Left ventricle myocardium inferior (tissue), 1 donor: Measurements from ENCODE around the gene TET2. TPM values are rescaled to one million over a fixed set of nuclear protein-coding genes. Genes with fewer than 3 reads are reported as not detected.

ENCODE experiments used
- DNase-seq: peaks from one replicate; pipeline ENCODE4 v3.0.0-alpha.2; 2020
- H3K27ac ChIP-seq: fragments of 200-600 bp; replicated peaks from 2 replicates; pipeline ENCODE4 v1.8.0; 2021
- H3K27me3 ChIP-seq: fragments of 200-600 bp; 2 replicates; pipeline ENCODE4 v1.8.0; 2021; ENCODE audit warnings: low read depth
- H3K36me3 ChIP-seq: fragments of 200-600 bp; 2 replicates; pipeline ENCODE4 v1.8.0; 2021
- H3K4me1 ChIP-seq: fragments of 200-600 bp; 2 replicates; pipeline ENCODE4 v1.8.0; 2021
- H3K4me3 ChIP-seq: fragments of 200-600 bp; 2 replicates; pipeline ENCODE4 v1.8.0; 2021; ENCODE audit warnings: mild to moderate bottlenecking, moderate library complexity
- H3K9me3 ChIP-seq: fragments of 200-600 bp; replicated peaks from 2 replicates; pipeline ENCODE4 v1.8.0; 2021
- intact Hi-C: fragments of 100-400 bp; cut with micrococcal nuclease; formaldehyde crosslinking; loops from one replicate; pipeline ENCODE4 v1.11.0; 2022
- total RNA-seq: library from RNA; stranded (reverse); fragmentation: NEBNext Ultra II Directional; extraction: Animal tissue kit (Norgen Biotek cat#: 25700); gene quantifications from one replicate; pipeline ENCODE4 v1.2.1, GENCODE V29; 2021
- TF ChIP-seq, protein P1 (sequence below): fragments of 200-600 bp; IDR thresholded peaks from 2 replicates; pipeline ENCODE4 v1.8.0; 2021; ENCODE audit warnings: antibody characterized with exemption, mild to moderate bottlenecking, borderline replicate concordance
- donor health status: DM: no; HTN: yes; CAD: no; lungs with severe emphysema.

Gene TET2
- total RNA-seq, 1 donor from 2014 or later, result 11.9 TPM

DNA sequence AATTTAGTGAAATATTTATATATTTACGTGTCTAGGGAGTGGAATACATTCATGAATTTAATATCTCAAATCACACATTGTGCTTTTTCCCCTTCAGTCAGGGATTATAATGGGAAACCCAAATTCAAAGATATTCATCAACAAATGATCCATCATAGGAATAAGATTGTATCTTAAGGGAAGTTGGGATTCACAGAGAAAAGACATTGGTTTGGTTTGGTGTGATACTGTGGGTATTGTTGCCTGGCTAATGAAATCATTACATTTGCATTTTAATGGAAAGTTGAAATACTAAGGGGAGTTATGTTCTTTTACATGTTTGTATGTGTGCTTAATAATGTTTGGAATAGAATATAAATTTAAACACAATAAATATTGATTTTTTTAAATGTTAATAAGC, 1.7 kb downstream of the TET2 start:
- no peak for DNase-seq
- TF ChIP-seq, protein P1, sequence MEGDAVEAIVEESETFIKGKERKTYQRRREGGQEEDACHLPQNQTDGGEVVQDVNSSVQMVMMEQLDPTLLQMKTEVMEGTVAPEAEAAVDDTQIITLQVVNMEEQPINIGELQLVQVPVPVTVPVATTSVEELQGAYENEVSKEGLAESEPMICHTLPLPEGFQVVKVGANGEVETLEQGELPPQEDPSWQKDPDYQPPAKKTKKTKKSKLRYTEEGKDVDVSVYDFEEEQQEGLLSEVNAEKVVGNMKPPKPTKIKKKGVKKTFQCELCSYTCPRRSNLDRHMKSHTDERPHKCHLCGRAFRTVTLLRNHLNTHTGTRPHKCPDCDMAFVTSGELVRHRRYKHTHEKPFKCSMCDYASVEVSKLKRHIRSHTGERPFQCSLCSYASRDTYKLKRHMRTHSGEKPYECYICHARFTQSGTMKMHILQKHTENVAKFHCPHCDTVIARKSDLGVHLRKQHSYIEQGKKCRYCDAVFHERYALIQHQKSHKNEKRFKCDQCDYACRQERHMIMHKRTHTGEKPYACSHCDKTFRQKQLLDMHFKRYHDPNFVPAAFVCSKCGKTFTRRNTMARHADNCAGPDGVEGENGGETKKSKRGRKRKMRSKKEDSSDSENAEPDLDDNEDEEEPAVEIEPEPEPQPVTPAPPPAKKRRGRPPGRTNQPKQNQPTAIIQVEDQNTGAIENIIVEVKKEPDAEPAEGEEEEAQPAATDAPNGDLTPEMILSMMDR, result no peak
- Histone ChIP-seq H3K27ac (no peak overlapping the region), H3K36me3 (no peaks in the 10 kb centered on the region), H3K4me3 (peak overlapping the region; percentile 84), H3K4me1 (peaks cover 67% of the 10 kb centered on the region), H3K9me3 (no peaks in the 10 kb centered on the region), H3K27me3 (no peaks in the 10 kb centered on the region)
- intact Hi-C loops, result loop anchor here (10.0 kb wide), 2 partner anchors 46 to 96 kb away; no protein-coding TSS in a partner anchor

DNA sequence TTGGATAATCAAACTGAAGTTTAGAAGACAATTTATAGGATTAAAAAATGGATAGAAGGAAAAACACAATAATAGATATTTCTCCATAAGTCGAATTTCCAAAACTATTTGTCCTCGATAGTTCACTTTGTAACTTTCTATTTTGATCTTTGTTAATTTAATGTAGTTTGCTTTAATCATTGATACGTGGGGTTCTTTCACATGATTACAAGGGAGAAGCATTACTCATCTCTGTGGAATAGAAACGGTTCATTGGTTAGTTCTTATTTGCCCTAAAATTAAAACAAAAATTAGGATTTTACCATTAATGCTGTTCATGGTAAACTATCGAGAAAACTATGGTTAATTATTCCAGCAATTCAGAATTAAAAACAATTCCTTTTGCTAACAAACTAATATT, 2.1 kb downstream of the TET2 start:
- no peak overlapping the region for H3K27ac ChIP-seq
- no peaks in the 10 kb centered on the region for H3K9me3 ChIP-seq
- DNase-seq, result no peak
- peak overlapping the region; percentile 84 for H3K4me3 ChIP-seq
- no peaks in the 10 kb centered on the region for H3K36me3 ChIP-seq
- TF ChIP-seq, protein P1, result no peak
- intact Hi-C loops, result loop anchor here (10.0 kb wide), 2 partner anchors 46 to 96 kb away; no protein-coding TSS in a partner anchor
- no peaks in the 10 kb centered on the region for H3K27me3 ChIP-seq
- H3K4me1 ChIP-seq, result peaks cover 67% of the 10 kb centered on the region

DNA sequence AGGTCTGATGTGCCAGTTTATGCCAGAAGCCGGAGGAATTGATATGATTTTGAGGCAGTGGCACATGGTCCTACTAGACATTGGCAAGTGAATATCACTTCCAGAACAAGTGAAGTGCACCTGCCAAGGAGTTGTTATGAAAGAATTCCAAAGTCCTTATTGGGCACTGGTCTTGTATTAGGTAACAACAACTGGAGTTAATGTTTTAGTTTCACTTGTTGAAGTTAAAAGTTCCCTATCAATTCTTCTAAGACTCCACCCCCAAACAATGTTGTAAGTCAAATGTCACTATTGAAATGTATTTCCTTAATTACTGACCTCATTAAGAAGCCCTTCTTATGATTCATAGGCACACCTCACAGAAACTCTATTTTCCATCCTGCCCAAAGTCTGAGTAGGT, 3.1 kb downstream of the TET2 start:
- Histone ChIP-seq H3K36me3 (no peaks in the 10 kb centered on the region), H3K9me3 (no peaks in the 10 kb centered on the region), H3K27ac (peak overlapping the region; percentile 24), H3K4me3 (peak overlapping the region; percentile 2), H3K27me3 (no peaks in the 10 kb centered on the region), H3K4me1 (peaks cover 70% of the 10 kb centered on the region)
- intact Hi-C loops, result loop anchor here (10.0 kb wide), 2 partner anchors 45 to 95 kb away; no protein-coding TSS in a partner anchor
- TF ChIP-seq, protein P1, result no peak
- DNase-seq, result no peak

DNA sequence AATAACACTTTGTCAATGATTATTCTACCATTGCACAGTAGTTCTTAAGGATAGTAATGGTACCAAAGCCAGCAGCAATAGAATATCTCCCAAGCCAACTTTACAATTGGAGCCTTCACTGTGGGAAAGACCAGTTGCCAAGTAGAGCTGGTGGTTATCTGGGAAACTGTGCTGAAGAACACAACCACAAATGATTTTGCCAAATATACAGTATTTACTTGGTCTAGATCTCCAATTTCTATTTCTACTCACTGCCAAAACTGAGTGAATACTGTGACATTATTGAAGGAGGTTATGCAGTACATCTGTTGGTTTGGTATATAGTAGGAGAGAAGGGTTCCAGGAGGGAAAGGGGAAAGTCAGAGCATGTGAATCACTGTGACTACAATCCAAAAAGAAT, 3.8 kb downstream of the TET2 start:
- H3K27ac ChIP-seq, result no peak overlapping the region
- intact Hi-C loops, result no loop called here
- H3K4me1 ChIP-seq, result peaks cover 76% of the 10 kb centered on the region
- no peak overlapping the region for H3K4me3 ChIP-seq
- no peak for DNase-seq
- TF ChIP-seq, protein P1, result no peak
- H3K27me3 ChIP-seq, result no peaks in the 10 kb centered on the region
- H3K36me3 ChIP-seq, result no peaks in the 10 kb centered on the region
- H3K9me3 ChIP-seq, result no peaks in the 10 kb centered on the region

DNA sequence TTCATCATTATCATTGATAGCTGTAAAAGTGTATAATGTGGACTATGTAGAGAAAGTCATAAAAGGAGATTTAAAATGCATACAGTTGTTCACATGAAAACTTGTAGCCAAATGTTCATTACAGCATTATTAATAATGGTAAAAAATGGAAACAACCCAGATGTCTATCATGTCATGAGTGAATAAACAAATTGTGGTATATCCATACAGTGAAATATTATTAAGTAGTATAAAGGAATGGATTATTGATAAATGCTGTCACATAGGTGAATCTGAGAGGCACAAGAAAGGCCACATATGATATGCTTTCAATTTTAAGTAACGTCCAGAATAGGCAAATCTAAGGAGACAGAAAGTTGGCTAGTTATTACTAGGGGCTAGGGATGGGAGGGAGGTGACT, 7.1 kb downstream of the TET2 start:
- Histone ChIP-seq H3K4me3 (no peak overlapping the region), H3K9me3 (no peaks in the 10 kb centered on the region), H3K4me1 (peaks cover 62% of the 10 kb centered on the region), H3K27me3 (no peaks in the 10 kb centered on the region), H3K27ac (no peak overlapping the region), H3K36me3 (no peaks in the 10 kb centered on the region)
- DNase-seq, result no peak
- TF ChIP-seq, protein P1, result no peak
- intact Hi-C loops, result no loop called here

DNA sequence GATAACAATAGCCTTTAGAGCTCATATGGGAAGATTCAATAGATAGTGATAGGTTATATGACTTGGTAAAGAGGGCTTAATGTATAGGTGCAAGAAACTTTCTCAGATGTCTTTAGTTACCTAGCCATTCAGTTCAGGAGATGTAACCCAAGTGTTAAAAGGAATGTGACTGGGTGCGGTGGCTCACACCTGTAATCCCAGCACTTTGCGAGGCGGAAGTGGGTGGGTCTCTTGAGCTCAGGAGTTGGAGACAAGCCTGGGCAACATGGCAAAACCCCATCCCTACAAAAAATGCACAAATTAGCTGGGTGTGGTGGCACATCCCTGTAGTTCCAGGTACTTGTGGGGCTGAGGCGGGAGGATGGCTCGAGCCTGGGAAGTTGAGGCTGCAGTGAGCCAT, 7.9 kb downstream of the TET2 start:
- Histone ChIP-seq H3K27ac (no peak overlapping the region), H3K27me3 (no peaks in the 10 kb centered on the region), H3K4me1 (peaks cover 57% of the 10 kb centered on the region), H3K9me3 (no peaks in the 10 kb centered on the region), H3K4me3 (no peak overlapping the region), H3K36me3 (no peaks in the 10 kb centered on the region)
- intact Hi-C loops, result no loop called here
- DNase-seq, result no peak
- TF ChIP-seq, protein P1, result no peak
